Stimulated activated naive CD8-positive, alpha-beta T cell treated with anti-CD3 and anti-CD28 coated beads, Interleukin-15, amount 100 ng/mL, for 72 hours (primary cell): ENCODE measurements around the gene ATP10A.
"Not testable (repeated sequence)": the region's sequence is repeated elsewhere in the genome, so short reads cannot be mapped to it uniquely, and the experiment has no call there.

ENCODE experiments used
- ATAC-seq: fragments of 150-1000 bp; cut with Tn5 transposase; 2 replicates; pipeline ENCODE4 v1.10.0; 2021; ENCODE audit warnings: mild to moderate bottlenecking, moderate library complexity
- DNase-seq, 2 donors: peaks; one replicate each; pipeline ENCODE4 v3.0.0; 2021 to 2022
- H3K27ac Mint-ChIP-seq, 2 donors: one replicate each; pipeline ENCODE4 v1.8.0; 2022; ENCODE audit warnings: mild to moderate bottlenecking in 2 of 2, mixed read lengths in 2 of 2, moderate library complexity in 2 of 2
- H3K27me3 Mint-ChIP-seq: one replicate; pipeline ENCODE4 v1.8.0; 2022; ENCODE audit warnings: mixed read lengths
- H3K4me1 Mint-ChIP-seq: one replicate; pipeline ENCODE4 v1.8.0; 2022; ENCODE audit warnings: mild to moderate bottlenecking, mixed read lengths
- H3K4me3 Mint-ChIP-seq, 2 donors: one replicate each; pipeline ENCODE4 v1.8.0; 2022; ENCODE audit warnings: mild to moderate bottlenecking in 2 of 2, mixed read lengths in 2 of 2, moderate library complexity in 1 of 2
- H3K9me3 Mint-ChIP-seq, 2 donors: one replicate each; pipeline ENCODE4 v1.8.0; 2022; ENCODE audit warnings: mixed read lengths in 2 of 2

Gene ATP10A

GRCh38 chr15:25892126-25892525 is 29.0 kb upstream of the ATP10A start:
- no peaks in the 10 kb centered on the region for H3K4me1 Mint-ChIP-seq
- H3K27me3 Mint-ChIP-seq: peaks cover 17% of the 10 kb centered on the region
- no peak overlapping the region for H3K4me3 Mint-ChIP-seq
- no peak overlapping the region for H3K27ac Mint-ChIP-seq
- H3K9me3 Mint-ChIP-seq: no peaks in the 10 kb centered on the region
- DNase-seq (no peak), ATAC-seq (no peak)

GRCh38 chr15:25891081-25891480 is 28.0 kb upstream of the ATP10A start:
- no peak for ATAC-seq

GRCh38 chr15:25890529-25890928 is 27.4 kb upstream of the ATP10A start:
- Mint-ChIP-seq H3K9me3 (no peaks in the 10 kb centered on the region), H3K27ac (no peak overlapping the region), H3K4me1 (no peaks in the 10 kb centered on the region), H3K4me3 (no peak overlapping the region), H3K27me3 (peaks cover 17% of the 10 kb centered on the region)
- ATAC-seq (no peak), DNase-seq (no peak)

More at GRCh38 chr15:25891081-25891480, 28.0 kb upstream of the ATP10A start:
- no peaks in the 10 kb centered on the region for H3K9me3 Mint-ChIP-seq
- no peak for DNase-seq
- no peaks in the 10 kb centered on the region for H3K4me1 Mint-ChIP-seq
- H3K27me3 Mint-ChIP-seq: peaks cover 17% of the 10 kb centered on the region
- H3K27ac Mint-ChIP-seq: no peak overlapping the region
- no peak overlapping the region for H3K4me3 Mint-ChIP-seq

GRCh38 chr15:25887870-25888269 is 24.7 kb upstream of the ATP10A start:
- Mint-ChIP-seq H3K27me3 (peaks cover 9% of the 10 kb centered on the region), H3K27ac (peak overlapping the region in 1 of 2 donors; percentile 27), H3K9me3 (no peaks in the 10 kb centered on the region), H3K4me3 (no peak overlapping the region), H3K4me1 (no peaks in the 10 kb centered on the region)
- no peak for ATAC-seq
- DNase-seq: no peak

GRCh38 chr15:25886498-25887140 is 23.5 kb upstream of the ATP10A start:
- H3K4me3 Mint-ChIP-seq: no peak overlapping the region
- H3K27me3 Mint-ChIP-seq: peaks cover 9% of the 10 kb centered on the region
- ATAC-seq: no peak
- no peak for DNase-seq
- H3K4me1 Mint-ChIP-seq: no peaks in the 10 kb centered on the region
- no peak overlapping the region for H3K27ac Mint-ChIP-seq
- H3K9me3 Mint-ChIP-seq: no peaks in the 10 kb centered on the region

GRCh38 chr15:25884370-25884769 is 21.2 kb upstream of the ATP10A start:
- Mint-ChIP-seq H3K4me3 (no peak overlapping the region), H3K27ac (no peak overlapping the region), H3K27me3 (no peaks in the 10 kb centered on the region), H3K9me3 (no peaks in the 10 kb centered on the region), H3K4me1 (no peaks in the 10 kb centered on the region)
- no peak for DNase-seq
- no peak for ATAC-seq

GRCh38 chr15:25883463-25884259 is 20.5 kb upstream of the ATP10A start:
- Mint-ChIP-seq H3K4me3 (no peak overlapping the region), H3K4me1 (no peaks in the 10 kb centered on the region), H3K27me3 (no peaks in the 10 kb centered on the region), H3K27ac (no peak overlapping the region), H3K9me3 (no peaks in the 10 kb centered on the region)
- ATAC-seq: no peak
- DNase-seq: no peak

- Mint-ChIP-seq H3K9me3 (no peaks in the 10 kb centered on the region), H3K4me3 (no peak overlapping the region), H3K27ac (no peak overlapping the region), H3K4me1 (no peaks in the 10 kb centered on the region), H3K27me3 (no peaks in the 10 kb centered on the region)
- ATAC-seq (no peak), DNase-seq (no peak)
Measured at GRCh38 chr15:25882466-25882865, 19.3 kb upstream of the ATP10A start.

GRCh38 chr15:25880877-25881276 is 17.8 kb upstream of the ATP10A start:
- not testable (repeated sequence) for H3K27me3 Mint-ChIP-seq, H3K9me3 Mint-ChIP-seq, H3K27ac Mint-ChIP-seq, H3K4me1 Mint-ChIP-seq, DNase-seq, ATAC-seq, H3K4me3 Mint-ChIP-seq

GRCh38 chr15:25880411-25880810 is 17.3 kb upstream of the ATP10A start:
- no peak overlapping the region for H3K4me3 Mint-ChIP-seq
- no peaks in the 10 kb centered on the region for H3K9me3 Mint-ChIP-seq
- H3K27me3 Mint-ChIP-seq: no peaks in the 10 kb centered on the region
- DNase-seq: no peak
- no peak overlapping the region for H3K27ac Mint-ChIP-seq
- no peak for ATAC-seq
- H3K4me1 Mint-ChIP-seq: no peaks in the 10 kb centered on the region

GRCh38 chr15:25879438-25879837 is 16.3 kb upstream of the ATP10A start:
- ATAC-seq (no peak), DNase-seq (no peak)
- Mint-ChIP-seq H3K4me3 (no peak overlapping the region), H3K27me3 (no peaks in the 10 kb centered on the region), H3K9me3 (no peaks in the 10 kb centered on the region), H3K27ac (no peak overlapping the region), H3K4me1 (no peaks in the 10 kb centered on the region)

GRCh38 chr15:25877681-25878080 is 14.6 kb upstream of the ATP10A start:
- ATAC-seq (no peak), DNase-seq (no peak)
- H3K9me3 Mint-ChIP-seq: no peaks in the 10 kb centered on the region
- H3K4me1 Mint-ChIP-seq: no peaks in the 10 kb centered on the region
- no peaks in the 10 kb centered on the region for H3K27me3 Mint-ChIP-seq
- no peak overlapping the region for H3K27ac Mint-ChIP-seq
- no peak overlapping the region for H3K4me3 Mint-ChIP-seq

GRCh38 chr15:25876231-25877140 is 13.4 kb upstream of the ATP10A start:
- Mint-ChIP-seq H3K27me3 (no peaks in the 10 kb centered on the region), H3K27ac (no peak overlapping the region)
- ATAC-seq: no peak

GRCh38 chr15:25875566-25875965 is 12.4 kb upstream of the ATP10A start:
- no peaks in the 10 kb centered on the region for H3K4me1 Mint-ChIP-seq
- no peak for DNase-seq
- no peak overlapping the region for H3K4me3 Mint-ChIP-seq
- no peak overlapping the region for H3K27ac Mint-ChIP-seq
- H3K9me3 Mint-ChIP-seq: no peaks in the 10 kb centered on the region
- no peaks in the 10 kb centered on the region for H3K27me3 Mint-ChIP-seq
- ATAC-seq: no peak

More at GRCh38 chr15:25876231-25877140, 13.4 kb upstream of the ATP10A start:
- DNase-seq: no peak
- no peaks in the 10 kb centered on the region for H3K9me3 Mint-ChIP-seq
- no peaks in the 10 kb centered on the region for H3K4me1 Mint-ChIP-seq
- no peak overlapping the region for H3K4me3 Mint-ChIP-seq

GRCh38 chr15:25874379-25874778 is 11.3 kb upstream of the ATP10A start:
- Mint-ChIP-seq H3K9me3 (no peaks in the 10 kb centered on the region), H3K27me3 (no peaks in the 10 kb centered on the region), H3K4me1 (no peaks in the 10 kb centered on the region), H3K27ac (no peak overlapping the region), H3K4me3 (no peak overlapping the region)
- ATAC-seq (no peak), DNase-seq (no peak)

GRCh38 chr15:25871403-25871802 is 8.3 kb upstream of the ATP10A start:
- no peaks in the 10 kb centered on the region for H3K4me1 Mint-ChIP-seq

More at GRCh38 chr15:25871403-25871802, 8.3 kb upstream of the ATP10A start:
- Mint-ChIP-seq H3K9me3 (no peaks in the 10 kb centered on the region), H3K4me3 (no peak overlapping the region), H3K27ac (no peak overlapping the region), H3K27me3 (no peaks in the 10 kb centered on the region)
- ATAC-seq: no peak
- DNase-seq: no peak
